WTC11 (cell line): ENCODE data around the gene OTUB1.

ENCODE experiments used
- CTCF ChIP-seq: fragments of 200-600 bp; IDR thresholded peaks from 2 replicates; pipeline ENCODE4 v1.8.0; 2022; ENCODE audit warnings: antibody characterized with exemption
- ETV6 ChIP-seq: sonication (generic); formaldehyde crosslinking; IDR thresholded peaks from 2 replicates; pipeline ENCODE4 v1.8.1; 2022; ENCODE audit warnings: mild to moderate bottlenecking, missing genetic modification reagents
- NFYB ChIP-seq: sonication (generic); formaldehyde crosslinking; conservative IDR thresholded peaks from 2 replicates; pipeline ENCODE4 v1.8.0; 2022; ENCODE audit warnings: low read depth, missing genetic modification reagents
- RORB ChIP-seq: fragments of 250-450 bp; sonication (Bioruptor Pico); IDR thresholded peaks from 2 replicates; pipeline ENCODE4 v1.9.0; 2021; ENCODE audit warnings: mild to moderate bottlenecking
- SMAD3 ChIP-seq: sonication (generic); formaldehyde crosslinking; IDR thresholded peaks from 2 replicates; pipeline ENCODE4 v1.8.0; 2022; ENCODE audit warnings: missing genetic modification reagents, mild to moderate bottlenecking, borderline replicate concordance
- TEAD4 ChIP-seq: sonication (generic); formaldehyde crosslinking; IDR thresholded peaks from 2 replicates; pipeline ENCODE4 v1.8.0; 2022; ENCODE audit warnings: mild to moderate bottlenecking, missing genetic modification reagents
- USF1 ChIP-seq: sonication (generic); formaldehyde crosslinking; IDR thresholded peaks from 2 replicates; pipeline ENCODE4 v1.8.0; 2022; ENCODE audit warnings: mild to moderate bottlenecking, missing genetic modification reagents
- ZNF263 ChIP-seq: sonication (generic); formaldehyde crosslinking; IDR thresholded peaks from 2 replicates; pipeline ENCODE4 v1.8.1; 2022; ENCODE audit warnings: low read depth, mild to moderate bottlenecking, moderate library complexity, missing genetic modification reagents

- TF ChIP-seq CTCF = no peak
- TF ChIP-seq ETV6 (CRISPR knock-in tag) = no peak
- TF ChIP-seq TEAD4 = no peak
- TF ChIP-seq USF1 (CRISPR knock-in tag) = no peak
- TF ChIP-seq NFYB (CRISPR knock-in tag) = no peak
- no peak for TF ChIP-seq RORB
- TF ChIP-seq SMAD3 = no peak
- TF ChIP-seq ZNF263 (CRISPR knock-in tag) = no peak
Observed at GRCh38 chr11:64045700-64046099, 59.5 kb downstream of the OTUB1 start.
